ENCODE data around the gene SLC26A9. TPM values are rescaled to one million over a fixed set of nuclear protein-coding genes. Genes with fewer than 3 reads are reported as not detected.

The SLC26A9 gene
- total RNA-seq, 1 donor from 2014 or later = not detected

GRCh38 chr1:205921570-205921909 is 21.7 kb downstream of the SLC26A9 start:
- Mint-ChIP-seq H3K36me3 (no peaks in the 10 kb centered on the region), H3K9me3 (no peaks in the 10 kb centered on the region), H3K27me3 (ENCODE audit: insufficient read depth, low read depth) (peaks cover 15% of the 10 kb centered on the region), H3K4me1 (peaks cover 29% of the 10 kb centered on the region), H3K27ac (no peak overlapping the region), H3K4me3 (no peak overlapping the region)
- no peak overlapping the region for H3K4me3 ChIP-seq
- no peaks in the 10 kb centered on the region for H3K27me3 ChIP-seq
- no peak overlapping the region for H3K4me2 ChIP-seq
- no peaks in the 10 kb centered on the region for H3K36me3 ChIP-seq
- TF ChIP-seq EZH2 (IDR thresholded peaks at IDR 0.05) = no peak
- TF ChIP-seq EZH2phosphoT487 (IDR thresholded peaks at IDR 0.05) = no peak
- no peak for TF ChIP-seq CTCF (IDR thresholded peaks at IDR 0.05)
- no peaks in the 10 kb centered on the region for H3K9me3 ChIP-seq (ENCODE audit: low read depth)
- no peak overlapping the region for H3K9ac ChIP-seq
- H3K27ac ChIP-seq = no peak overlapping the region
- no peak for DNase-seq (ENCODE audit: low spot score)
- H3K4me1 ChIP-seq = no peaks in the 10 kb centered on the region
- no peaks in the 10 kb centered on the region for H3K79me2 ChIP-seq (ENCODE audit: low read depth)
- no peaks in the 10 kb centered on the region for H3F3A ChIP-seq (ENCODE audit: low read depth)
- H4K20me1 ChIP-seq (ENCODE audit: low read depth) = no peaks in the 10 kb centered on the region
- no peak overlapping the region for H2AFZ ChIP-seq (replicated peaks)

GRCh38 chr1:205920861-205921569 is 22.2 kb downstream of the SLC26A9 start:
- no peaks in the 10 kb centered on the region for H4K20me1 ChIP-seq (ENCODE audit: low read depth)
- H3K4me1 ChIP-seq = no peaks in the 10 kb centered on the region
- H3K4me3 ChIP-seq = no peak overlapping the region
- DNase-seq (ENCODE audit: low spot score) = no peak
- H3F3A ChIP-seq (ENCODE audit: low read depth) = no peaks in the 10 kb centered on the region
- Mint-ChIP-seq H3K27ac (peak overlapping the region; percentile 58), H3K36me3 (no peaks in the 10 kb centered on the region), H3K4me3 (no peak overlapping the region), H3K4me1 (peaks cover 24% of the 10 kb centered on the region), H3K9me3 (no peaks in the 10 kb centered on the region), H3K27me3 (ENCODE audit: insufficient read depth, low read depth) (peaks cover 16% of the 10 kb centered on the region)
- no peaks in the 10 kb centered on the region for H3K9me3 ChIP-seq (ENCODE audit: low read depth)
- H3K79me2 ChIP-seq (ENCODE audit: low read depth) = no peaks in the 10 kb centered on the region
- H2AFZ ChIP-seq (replicated peaks) = no peak overlapping the region
- H3K27me3 ChIP-seq = no peaks in the 10 kb centered on the region
- H3K9ac ChIP-seq = no peak overlapping the region
- H3K36me3 ChIP-seq = no peaks in the 10 kb centered on the region
- no peak overlapping the region for H3K27ac ChIP-seq
- no peak overlapping the region for H3K4me2 ChIP-seq
- TF ChIP-seq EZH2 (IDR thresholded peaks at IDR 0.05) (no peak), CTCF (IDR thresholded peaks at IDR 0.05) (no peak), EZH2phosphoT487 (IDR thresholded peaks at IDR 0.05) (no peak)

- Histone ChIP-seq H4K20me1 (ENCODE audit: low read depth) (no peaks in the 10 kb centered on the region), H3K27me3 (no peaks in the 10 kb centered on the region), H3F3A (ENCODE audit: low read depth) (no peaks in the 10 kb centered on the region), H3K27ac (no peak overlapping the region), H2AFZ (replicated peaks) (no peak overlapping the region), H3K4me2 (no peak overlapping the region), H3K9me3 (ENCODE audit: low read depth) (no peaks in the 10 kb centered on the region), H3K9ac (no peak overlapping the region), H3K4me3 (no peak overlapping the region), H3K4me1 (no peaks in the 10 kb centered on the region), H3K79me2 (ENCODE audit: low read depth) (no peaks in the 10 kb centered on the region), H3K36me3 (no peaks in the 10 kb centered on the region)
- DNase-seq (ENCODE audit: low spot score) = no peak
- peak overlapping the region; percentile 11 for H3K27ac Mint-ChIP-seq
- peaks cover 15% of the 10 kb centered on the region for H3K4me1 Mint-ChIP-seq
- H3K9me3 Mint-ChIP-seq = no peaks in the 10 kb centered on the region
- no peak for TF ChIP-seq EZH2 (IDR thresholded peaks at IDR 0.05)
- no peak for TF ChIP-seq EZH2phosphoT487 (IDR thresholded peaks at IDR 0.05)
- TF ChIP-seq CTCF (IDR thresholded peaks at IDR 0.05) = no peak
- H3K36me3 Mint-ChIP-seq = no peaks in the 10 kb centered on the region
- no peak overlapping the region for H3K4me3 Mint-ChIP-seq
- peaks cover 14% of the 10 kb centered on the region for H3K27me3 Mint-ChIP-seq (ENCODE audit: insufficient read depth, low read depth)
Measured at GRCh38 chr1:205920159-205920558, 23.1 kb downstream of the SLC26A9 start.
